Mucosa of descending colon (tissue), 3 donors: ENCODE data around the gene RFC3. TPM values are rescaled to one million over a fixed set of nuclear protein-coding genes. Genes with fewer than 3 reads are reported as not detected.

Experiments used
- ATAC-seq: fragments of 200-7000 bp; cut with Tn5 transposase; one replicate; pipeline ENCODE4 v1.9.1; 2020; ENCODE audit warnings: mild to moderate bottlenecking, moderate library complexity
- DNase-seq, 3 donors: peaks; one replicate each; pipeline ENCODE4 v3.0.0-alpha.2; 2020
- H3K36me3 ChIP-seq: fragments of 200-600 bp; one replicate; pipeline ENCODE4 v1.8.0; 2021; ENCODE audit warnings: low read depth, mild to moderate bottlenecking
- H3K4me1 ChIP-seq: fragments of 200-600 bp; one replicate; pipeline ENCODE4 v1.8.0; 2021; ENCODE audit warnings: low read depth, mild to moderate bottlenecking
- H3K4me3 ChIP-seq: fragments of 200-600 bp; one replicate; pipeline ENCODE4 v1.8.0; 2021; ENCODE audit warnings: mild to moderate bottlenecking
- H3K9me3 ChIP-seq: fragments of 200-600 bp; one replicate; pipeline ENCODE4 v1.8.0; 2021; ENCODE audit warnings: mild to moderate bottlenecking
- CTCF ChIP-seq: fragments of 200-600 bp; IDR thresholded peaks from one replicate; pipeline ENCODE4 v1.8.0; 2022; ENCODE audit warnings: antibody characterized with exemption, mild to moderate bottlenecking
- intact Hi-C, 2 donors: fragments of 100-400 bp; cut with DNase I in 1 of 2; cut with micrococcal nuclease in 1 of 2; formaldehyde crosslinking; loops; one replicate each; pipeline versions ENCODE4 v1.11.0 to v1.11.1; 2022; cut with DNase I, micrococcal nuclease
- long read RNA-seq, 2 donors: library from polyadenylated mRNA; unstranded; transcript quantifications; one replicate each; pipeline ENCODE4 v2.0.0, GENCODE V29; 2019 to 2021
- total RNA-seq, 3 donors: library from RNA; stranded (reverse); fragmentation: NEBNext Ultra II Directional in 2 of 3; extraction: Animal tissue kit (Norgen Biotek cat#: 25700) in 2 of 3; gene quantifications; one replicate each; pipeline versions ENCODE4 v1.2.1 to v1.2.4, GENCODE V29; 2021 to 2023
- donor health status: DM: no; HTN: no; CAD: no; lungs with moderate emphysema.
- donor health status: DM: no; HTN: no; CAD: no.
- donor health status: DM: no; HTN: yes; CAD: no.

Gene RFC3
- 10 to 100 TPM in 1 of 3 donors, 1 to 10 TPM in 2; 4.1 to 11.0 (median 5.4) TPM for total RNA-seq
- long read RNA-seq, donor 1, partial matches to known transcripts, result 0 of 2 reads
- long read RNA-seq, donor 1, other reads (novel, unspliced or antisense), result 0 of 2 reads
- long read RNA-seq, donor 2, partial matches to known transcripts, result 1 of 4 reads
- long read RNA-seq, donor 2, other reads (novel, unspliced or antisense), result 0 of 4 reads

- intact Hi-C loops, result no loop called here
- peak; percentile 95 to 97 (median 95) for DNase-seq
- Histone ChIP-seq H3K4me3 (peak within 1 kb of the TSS; percentile 35), H3K4me1 (no peaks in the 10 kb centered on the region), H3K9me3 (no peaks in the 10 kb centered on the region), H3K36me3 (no peaks in the 10 kb centered on the region)
- ATAC-seq, result peak; percentile 99
- TF ChIP-seq CTCF, result no peak
Observed at GRCh38 chr13:33817901-33818706, at the start of gene RFC3. TSS of gene RFC3 (plus strand) at chr13:33818149. CDS start at chr13:33818179, 30 bp downstream.

- no peak for DNase-seq
Observed at GRCh38 chr13:33771296-33771695, 46.7 kb upstream of the RFC3 start.

GRCh38 chr13:33773790-33774462 lies 44.0 kb upstream of the RFC3 start:
- ATAC-seq (no peak), DNase-seq (no peak)
- intact Hi-C loops, result no loop called here
- Histone ChIP-seq H3K4me3 (no peak overlapping the region), H3K36me3 (no peaks in the 10 kb centered on the region), H3K9me3 (no peaks in the 10 kb centered on the region), H3K4me1 (no peaks in the 10 kb centered on the region)
- no peak for TF ChIP-seq CTCF

More at GRCh38 chr13:33771296-33771695, 46.7 kb upstream of the RFC3 start:
- Histone ChIP-seq H3K36me3 (no peaks in the 10 kb centered on the region), H3K4me1 (no peaks in the 10 kb centered on the region), H3K9me3 (no peaks in the 10 kb centered on the region), H3K4me3 (no peak overlapping the region)
- ATAC-seq, result no peak
- intact Hi-C loops, result no loop called here
- no peak for TF ChIP-seq CTCF

- DNase-seq, result no peak
- H3K4me3 ChIP-seq, result no peak overlapping the region
- H3K36me3 ChIP-seq, result no peaks in the 10 kb centered on the region
- H3K4me1 ChIP-seq, result no peaks in the 10 kb centered on the region
- no peak for TF ChIP-seq CTCF
- H3K9me3 ChIP-seq, result no peaks in the 10 kb centered on the region
- intact Hi-C loops, result no loop called here
- ATAC-seq, result no peak
Observed at GRCh38 chr13:33775339-33776108, 42.4 kb upstream of the RFC3 start.

- Histone ChIP-seq H3K9me3 (no peaks in the 10 kb centered on the region), H3K4me1 (no peaks in the 10 kb centered on the region), H3K4me3 (no peak overlapping the region), H3K36me3 (no peaks in the 10 kb centered on the region)
- no peak for DNase-seq
- intact Hi-C loops, result no loop called here
- ATAC-seq, result no peak
- TF ChIP-seq CTCF, result no peak
Observed at GRCh38 chr13:33776239-33776881, 41.6 kb upstream of the RFC3 start.
